ENCODE measurements around the gene ADGRF5.

The ADGRF5 gene

GRCh38 chr6:46948699-46949098 lies 27.0 kb upstream of the ADGRF5 start:
- no peak for DNase-seq
- ChIA-PET POLR2A (no interaction called here), CTCF (interaction anchor here (1.3 kb wide), 1 partner anchor 9 kb away, joined by 3 read pairs; no protein-coding TSS in a partner anchor)
- no peaks in the 10 kb centered on the region for H3K9me3 ChIP-seq (ENCODE audit: control extremely low read depth in 1 of 5, control insufficient read depth in 4 of 5, insufficient read depth in 2 of 5, low read depth in 1 of 5, low read length in 4 of 5)
- 100% methylated on average over 8 of the region's 8 CpGs for WGBS (ENCODE audit: insufficient coverage)
- H3K36me3 ChIP-seq (ENCODE audit: control insufficient read depth in 4 of 4, insufficient read depth in 4 of 4, low read length in 3 of 4): no peaks in the 10 kb centered on the region
- no peaks in the 10 kb centered on the region for H3K27me3 ChIP-seq (replicated peaks in 2 of 5; ENCODE audit: control insufficient read depth in 4 of 5, insufficient read depth in 5 of 5, low read length in 4 of 5)
- H3K4me3 ChIP-seq (ENCODE audit: control insufficient read depth in 1 of 7, extremely low read depth in 1 of 7, insufficient read depth in 4 of 7, low read depth in 2 of 7, low read length in 6 of 7): no peak overlapping the region
- H3K27ac ChIP-seq (ENCODE audit: insufficient read depth in 1 of 2, low read depth in 1 of 2, low read length in 2 of 2, poor library complexity in 1 of 2, severe bottlenecking in 2 of 2): no peak overlapping the region
- H3K4me1 ChIP-seq (ENCODE audit: control extremely low read depth in 1 of 4, control insufficient read depth in 4 of 4, insufficient read depth in 4 of 4, low read length in 3 of 4): no peaks in the 10 kb centered on the region

- DNase-seq: no peak
- Histone ChIP-seq H3K4me1 (ENCODE audit: control extremely low read depth in 1 of 4, control insufficient read depth in 4 of 4, insufficient read depth in 4 of 4, low read length in 3 of 4) (no peaks in the 10 kb centered on the region), H3K9me3 (ENCODE audit: control extremely low read depth in 1 of 5, control insufficient read depth in 4 of 5, insufficient read depth in 2 of 5, low read depth in 1 of 5, low read length in 4 of 5) (no peaks in the 10 kb centered on the region), H3K27me3 (replicated peaks in 2 of 5; ENCODE audit: control insufficient read depth in 4 of 5, insufficient read depth in 5 of 5, low read length in 4 of 5) (no peaks in the 10 kb centered on the region), H3K4me3 (ENCODE audit: control insufficient read depth in 1 of 7, extremely low read depth in 1 of 7, insufficient read depth in 4 of 7, low read depth in 2 of 7, low read length in 6 of 7) (no peak overlapping the region), H3K36me3 (ENCODE audit: control insufficient read depth in 4 of 4, insufficient read depth in 4 of 4, low read length in 3 of 4) (no peaks in the 10 kb centered on the region), H3K27ac (ENCODE audit: insufficient read depth in 1 of 2, low read depth in 1 of 2, low read length in 2 of 2, poor library complexity in 1 of 2, severe bottlenecking in 2 of 2) (no peak overlapping the region)
- CTCF ChIA-PET: no interaction called here
- POLR2A ChIA-PET: no interaction called here
- WGBS (ENCODE audit: insufficient coverage): 100% methylated on average over 1 of the region's 5 CpGs
Measured at GRCh38 chr6:46947497-46947896, 25.8 kb upstream of the ADGRF5 start.

DNA sequence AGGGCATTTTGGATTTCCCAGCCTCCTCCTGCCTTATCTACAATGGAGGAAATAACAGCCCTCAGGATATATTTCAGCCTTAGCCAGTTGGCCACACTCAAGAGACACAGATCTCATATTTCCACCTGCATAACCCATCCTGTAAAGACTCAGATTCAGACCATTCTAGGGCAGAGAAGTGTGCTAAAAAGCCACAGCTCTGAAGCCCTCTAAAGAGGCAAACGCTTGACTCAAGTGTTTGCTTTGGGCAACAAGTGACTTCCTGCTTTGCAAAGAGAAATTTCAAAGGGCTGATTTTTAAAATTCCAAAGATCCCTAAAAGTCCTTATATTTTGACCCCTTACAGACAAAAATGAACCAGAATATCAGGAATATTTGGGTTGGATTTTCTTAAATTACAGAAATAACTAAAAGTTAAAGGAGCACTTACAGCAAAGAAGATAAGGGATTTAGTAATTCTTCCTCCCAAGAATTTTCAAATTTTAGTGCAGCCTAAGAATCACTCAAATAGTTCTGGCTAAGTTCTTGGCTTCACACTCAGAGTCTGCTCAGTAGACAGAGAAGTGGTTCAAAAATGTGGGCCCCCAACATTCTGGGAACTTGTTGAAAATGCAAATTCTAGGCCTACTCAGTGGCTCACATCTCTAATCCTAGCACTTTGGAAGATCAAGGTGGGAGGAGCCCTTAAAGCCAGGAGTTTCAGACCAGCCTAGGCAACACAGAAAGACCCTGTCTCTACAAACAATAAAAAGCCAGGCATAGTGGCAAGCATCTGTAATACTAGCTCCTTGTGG lies 18.9 kb upstream of the ADGRF5 start:
- Histone ChIP-seq H3K4me1 (ENCODE audit: control extremely low read depth in 1 of 4, control insufficient read depth in 4 of 4, insufficient read depth in 4 of 4, low read length in 3 of 4) (no peaks in the 10 kb centered on the region), H3K36me3 (ENCODE audit: control insufficient read depth in 4 of 4, insufficient read depth in 4 of 4, low read length in 3 of 4) (no peaks in the 10 kb centered on the region), H3K27me3 (replicated peaks in 2 of 5; ENCODE audit: control insufficient read depth in 4 of 5, insufficient read depth in 5 of 5, low read length in 4 of 5) (no peaks in the 10 kb centered on the region), H3K9me3 (ENCODE audit: control extremely low read depth in 1 of 5, control insufficient read depth in 4 of 5, insufficient read depth in 2 of 5, low read depth in 1 of 5, low read length in 4 of 5) (no peaks in the 10 kb centered on the region), H3K27ac (ENCODE audit: insufficient read depth in 1 of 2, low read depth in 1 of 2, low read length in 2 of 2, poor library complexity in 1 of 2, severe bottlenecking in 2 of 2) (no peak overlapping the region), H3K4me3 (ENCODE audit: control insufficient read depth in 1 of 7, extremely low read depth in 1 of 7, insufficient read depth in 4 of 7, low read depth in 2 of 7, low read length in 6 of 7) (no peak overlapping the region)
- ChIA-PET CTCF (no interaction called here), POLR2A (no interaction called here)
- no peak for DNase-seq
- 71% methylated on average over 1 of the region's 1 CpG for WGBS (ENCODE audit: insufficient coverage)

DNA sequence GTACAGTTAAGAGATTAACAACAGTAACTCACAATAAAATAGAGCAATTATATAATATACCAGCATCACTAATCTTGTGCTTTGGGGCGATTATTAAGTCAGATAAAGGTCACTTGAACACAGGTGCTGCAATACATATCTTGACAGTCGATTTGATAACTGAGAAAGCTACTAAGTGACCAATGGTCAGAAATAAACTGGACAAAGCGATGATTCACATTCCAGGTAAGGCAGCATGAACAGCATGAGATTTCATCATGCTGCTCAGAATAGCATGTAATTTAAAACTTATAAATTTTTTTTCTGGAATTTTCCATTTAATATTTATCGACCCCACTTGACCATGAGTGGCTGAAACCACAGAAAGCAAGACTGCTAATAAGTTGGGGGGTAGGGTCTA lies 15.9 kb upstream of the ADGRF5 start:
- 100% methylated on average over 2 of the region's 4 CpGs for WGBS (ENCODE audit: insufficient coverage)
- no peaks in the 10 kb centered on the region for H3K4me1 ChIP-seq (ENCODE audit: control extremely low read depth in 1 of 4, control insufficient read depth in 4 of 4, insufficient read depth in 4 of 4, low read length in 3 of 4)

GRCh38 chr6:46935687-46936086 lies 13.9 kb upstream of the ADGRF5 start:
- 93% methylated on average over 5 of the region's 6 CpGs for WGBS (ENCODE audit: insufficient coverage)
- Histone ChIP-seq H3K27ac (ENCODE audit: insufficient read depth in 1 of 2, low read depth in 1 of 2, low read length in 2 of 2, poor library complexity in 1 of 2, severe bottlenecking in 2 of 2) (no peak overlapping the region), H3K36me3 (ENCODE audit: control insufficient read depth in 4 of 4, insufficient read depth in 4 of 4, low read length in 3 of 4) (no peaks in the 10 kb centered on the region), H3K4me3 (ENCODE audit: control insufficient read depth in 1 of 7, extremely low read depth in 1 of 7, insufficient read depth in 4 of 7, low read depth in 2 of 7, low read length in 6 of 7) (no peak overlapping the region), H3K27me3 (replicated peaks in 2 of 5; ENCODE audit: control insufficient read depth in 4 of 5, insufficient read depth in 5 of 5, low read length in 4 of 5) (no peaks in the 10 kb centered on the region), H3K9me3 (ENCODE audit: control extremely low read depth in 1 of 5, control insufficient read depth in 4 of 5, insufficient read depth in 2 of 5, low read depth in 1 of 5, low read length in 4 of 5) (no peaks in the 10 kb centered on the region), H3K4me1 (ENCODE audit: control extremely low read depth in 1 of 4, control insufficient read depth in 4 of 4, insufficient read depth in 4 of 4, low read length in 3 of 4) (no peaks in the 10 kb centered on the region)
- CTCF ChIA-PET: no interaction called here
- no peak for DNase-seq
- POLR2A ChIA-PET: no interaction called here

More for the DNA sequence above, 15.9 kb upstream of the ADGRF5 start:
- H3K27me3 ChIP-seq (replicated peaks in 2 of 5; ENCODE audit: control insufficient read depth in 4 of 5, insufficient read depth in 5 of 5, low read length in 4 of 5): no peaks in the 10 kb centered on the region
- no peaks in the 10 kb centered on the region for H3K36me3 ChIP-seq (ENCODE audit: control insufficient read depth in 4 of 4, insufficient read depth in 4 of 4, low read length in 3 of 4)
- no peak overlapping the region for H3K27ac ChIP-seq (ENCODE audit: insufficient read depth in 1 of 2, low read depth in 1 of 2, low read length in 2 of 2, poor library complexity in 1 of 2, severe bottlenecking in 2 of 2)
- ChIA-PET POLR2A (no interaction called here), CTCF (no interaction called here)
- no peak overlapping the region for H3K4me3 ChIP-seq (ENCODE audit: control insufficient read depth in 1 of 7, extremely low read depth in 1 of 7, insufficient read depth in 4 of 7, low read depth in 2 of 7, low read length in 6 of 7)
- H3K9me3 ChIP-seq (ENCODE audit: control extremely low read depth in 1 of 5, control insufficient read depth in 4 of 5, insufficient read depth in 2 of 5, low read depth in 1 of 5, low read length in 4 of 5): no peaks in the 10 kb centered on the region
- no peak for DNase-seq

- no peaks in the 10 kb centered on the region for H3K4me1 ChIP-seq (ENCODE audit: control extremely low read depth in 1 of 4, control insufficient read depth in 4 of 4, insufficient read depth in 4 of 4, low read length in 3 of 4)
- H3K27me3 ChIP-seq (replicated peaks in 2 of 5; ENCODE audit: control insufficient read depth in 4 of 5, insufficient read depth in 5 of 5, low read length in 4 of 5): no peaks in the 10 kb centered on the region
- H3K9me3 ChIP-seq (ENCODE audit: control extremely low read depth in 1 of 5, control insufficient read depth in 4 of 5, insufficient read depth in 2 of 5, low read depth in 1 of 5, low read length in 4 of 5): no peaks in the 10 kb centered on the region
- CTCF ChIA-PET: no interaction called here
- POLR2A ChIA-PET: no interaction called here
- 98% methylated on average over 5 of the region's 5 CpGs for WGBS (ENCODE audit: insufficient coverage)
- no peak overlapping the region for H3K27ac ChIP-seq (ENCODE audit: insufficient read depth in 1 of 2, low read depth in 1 of 2, low read length in 2 of 2, poor library complexity in 1 of 2, severe bottlenecking in 2 of 2)
- no peak for DNase-seq
- H3K4me3 ChIP-seq (ENCODE audit: control insufficient read depth in 1 of 7, extremely low read depth in 1 of 7, insufficient read depth in 4 of 7, low read depth in 2 of 7, low read length in 6 of 7): no peak overlapping the region
- no peaks in the 10 kb centered on the region for H3K36me3 ChIP-seq (ENCODE audit: control insufficient read depth in 4 of 4, insufficient read depth in 4 of 4, low read length in 3 of 4)
Measured at GRCh38 chr6:46933751-46934150, 12.0 kb upstream of the ADGRF5 start.

DNA sequence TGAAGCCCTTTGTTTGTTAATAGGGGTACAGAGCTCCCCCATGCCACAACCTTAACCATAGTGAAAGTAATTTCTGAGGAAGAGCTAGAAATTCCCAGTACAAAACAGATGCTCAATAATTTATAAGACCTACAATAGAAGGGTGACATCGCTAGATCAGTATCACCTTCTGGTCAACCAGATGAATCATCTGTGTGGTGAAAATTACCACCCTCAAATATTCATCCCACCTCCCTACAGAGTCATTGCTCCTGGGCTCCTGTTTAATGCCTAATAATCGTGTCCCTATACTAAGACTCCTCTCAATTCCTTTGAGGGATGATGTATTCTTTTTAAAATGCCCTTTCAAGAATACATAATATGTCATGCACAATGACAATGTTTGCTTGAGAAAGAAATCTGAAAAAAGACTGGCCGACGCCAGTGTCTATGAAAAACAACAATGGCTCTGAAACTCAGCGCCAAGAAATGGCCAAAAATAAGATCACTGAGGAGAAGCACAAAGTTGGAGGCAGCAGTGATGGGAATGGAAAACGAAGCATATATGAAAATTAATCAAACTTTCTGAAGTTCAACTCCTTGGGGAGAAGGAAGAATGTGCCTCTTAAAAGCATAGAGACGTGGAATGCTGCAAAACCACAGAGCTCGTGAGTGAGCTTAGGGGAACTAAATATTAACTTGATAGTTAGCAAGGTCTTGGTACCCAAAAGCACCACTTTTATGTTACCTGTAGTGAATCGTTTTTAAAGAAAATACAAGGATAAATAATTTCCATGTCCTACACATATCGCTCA lies 11.0 kb upstream of the ADGRF5 start:
- Histone ChIP-seq H3K9me3 (ENCODE audit: control extremely low read depth in 1 of 5, control insufficient read depth in 4 of 5, insufficient read depth in 2 of 5, low read depth in 1 of 5, low read length in 4 of 5) (no peaks in the 10 kb centered on the region), H3K36me3 (ENCODE audit: control insufficient read depth in 4 of 4, insufficient read depth in 4 of 4, low read length in 3 of 4) (no peaks in the 10 kb centered on the region), H3K4me3 (ENCODE audit: control insufficient read depth in 1 of 7, extremely low read depth in 1 of 7, insufficient read depth in 4 of 7, low read depth in 2 of 7, low read length in 6 of 7) (no peak overlapping the region), H3K27me3 (replicated peaks in 2 of 5; ENCODE audit: control insufficient read depth in 4 of 5, insufficient read depth in 5 of 5, low read length in 4 of 5) (no peaks in the 10 kb centered on the region), H3K4me1 (ENCODE audit: control extremely low read depth in 1 of 4, control insufficient read depth in 4 of 4, insufficient read depth in 4 of 4, low read length in 3 of 4) (no peaks in the 10 kb centered on the region), H3K27ac (ENCODE audit: insufficient read depth in 1 of 2, low read depth in 1 of 2, low read length in 2 of 2, poor library complexity in 1 of 2, severe bottlenecking in 2 of 2) (no peak overlapping the region)
- no peak for DNase-seq
- WGBS (ENCODE audit: insufficient coverage): 98% methylated on average over 4 of the region's 10 CpGs
- CTCF ChIA-PET: no interaction called here
- POLR2A ChIA-PET: no interaction called here

Measured in common myeloid progenitor, CD34-positive (primary cell).